Thoracic aorta (tissue), 2 donors: ENCODE data around the gene NPPB. TPM values are rescaled to one million over a fixed set of nuclear protein-coding genes. Genes with fewer than 3 reads are reported as not detected.

Source experiments
- ATAC-seq: fragments of 150-250 bp; one replicate; pipeline ENCODE4 v1.8.0; 2017; ENCODE audit warnings: low read depth; ENCODE audit not compliant: insufficient number of reproducible peaks, low FRiP score
- DNase-seq: peaks from one replicate; pipeline ENCODE4 v3.0.0-alpha.2; 2020; ENCODE audit warnings: low spot score
- H3K27ac ChIP-seq, 2 donors: fragments of 200-600 bp; sonication (generic); 1 replicate in 1 of 2; 2 replicates in 1 of 2; pipeline ENCODE4 v1.5.1; 2016; ENCODE audit warnings: mild to moderate bottlenecking in 2 of 2, moderate library complexity in 2 of 2
- H3K27me3 ChIP-seq: fragments of 200-600 bp; sonication (generic); replicated peaks from 2 replicates; pipeline ENCODE4 v1.6.0; 2016; ENCODE audit warnings: mild to moderate bottlenecking; ENCODE audit not compliant: insufficient read depth
- H3K36me3 ChIP-seq: fragments of 200-600 bp; sonication (generic); one replicate; pipeline ENCODE4 v1.5.1; 2016
- H3K4me1 ChIP-seq, 2 donors: fragments of 200-600 bp; sonication (generic); 1 replicate in 1 of 2; 2 replicates in 1 of 2; pipeline versions ENCODE4 v1.5.1 to v1.6.0; 2016; ENCODE audit warnings: low read depth in 2 of 2, mild to moderate bottlenecking in 1 of 2; ENCODE audit not compliant: control insufficient read depth in 1 of 2
- H3K4me3 ChIP-seq: fragments of 200-600 bp; sonication (generic); 2 replicates; pipeline ENCODE4 v1.5.1; 2016; ENCODE audit warnings: mild to moderate bottlenecking
- H3K9me3 ChIP-seq: fragments of 200-600 bp; sonication (generic); 2 replicates; pipeline ENCODE4 v1.5.1; 2016
- total RNA-seq, 2 donors: library from RNA; depleted of rRNA; stranded (reverse); fragments of >200 nt; gene quantifications; one replicate each; pipeline versions ENCODE4 v1.1.0 to v1.2.3, GENCODE V29; 2016
- TF ChIP-seq, protein P1 (sequence below): fragments of 200-600 bp; sonication (generic); IDR thresholded peaks from one replicate; pipeline ENCODE4 v1.5.1; 2019; ENCODE audit warnings: antibody characterized with exemption

Gene NPPB
- total RNA-seq, 2 donors from 2014 or later, result not detected

GRCh38 chr1:11813021-11813420, 45.7 kb downstream of the NPPB start:
- Histone ChIP-seq H3K9me3 (no peaks in the 10 kb centered on the region), H3K4me3 (no peak overlapping the region), H3K27me3 (no peaks in the 10 kb centered on the region), H3K4me1 (peaks cover 0 to 7% of the 10 kb centered on the region in 2 donors), H3K36me3 (peaks cover 39% of the 10 kb centered on the region), H3K27ac (no peak overlapping the region)
- TF ChIP-seq, protein P1, sequence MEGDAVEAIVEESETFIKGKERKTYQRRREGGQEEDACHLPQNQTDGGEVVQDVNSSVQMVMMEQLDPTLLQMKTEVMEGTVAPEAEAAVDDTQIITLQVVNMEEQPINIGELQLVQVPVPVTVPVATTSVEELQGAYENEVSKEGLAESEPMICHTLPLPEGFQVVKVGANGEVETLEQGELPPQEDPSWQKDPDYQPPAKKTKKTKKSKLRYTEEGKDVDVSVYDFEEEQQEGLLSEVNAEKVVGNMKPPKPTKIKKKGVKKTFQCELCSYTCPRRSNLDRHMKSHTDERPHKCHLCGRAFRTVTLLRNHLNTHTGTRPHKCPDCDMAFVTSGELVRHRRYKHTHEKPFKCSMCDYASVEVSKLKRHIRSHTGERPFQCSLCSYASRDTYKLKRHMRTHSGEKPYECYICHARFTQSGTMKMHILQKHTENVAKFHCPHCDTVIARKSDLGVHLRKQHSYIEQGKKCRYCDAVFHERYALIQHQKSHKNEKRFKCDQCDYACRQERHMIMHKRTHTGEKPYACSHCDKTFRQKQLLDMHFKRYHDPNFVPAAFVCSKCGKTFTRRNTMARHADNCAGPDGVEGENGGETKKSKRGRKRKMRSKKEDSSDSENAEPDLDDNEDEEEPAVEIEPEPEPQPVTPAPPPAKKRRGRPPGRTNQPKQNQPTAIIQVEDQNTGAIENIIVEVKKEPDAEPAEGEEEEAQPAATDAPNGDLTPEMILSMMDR, result no peak
- DNase-seq, result no peak
- no peak for ATAC-seq

Other genes with a start within 250 kb of the NPPB start
- 10 to 100 TPM in 1 of 2 donors, 1 to 10 TPM in 1; 3.8 to 12.9 TPM for gene FBXO2, start 204.5 kb downstream of the NPPB start, total RNA-seq
- 10 to 100 TPM; 21.9 to 35.2 TPM for gene FBXO44, start 204.1 kb downstream of the NPPB start, total RNA-seq
- gene FBXO6, start 194.7 kb downstream of the NPPB start, total RNA-seq, result 10 to 100 TPM in 1 of 2 donors, 1 to 10 TPM in 1; 9.4 to 11.5 TPM
- 10 to 100 TPM; 26.9 to 27.3 TPM for gene MAD2L2, start 177.8 kb downstream of the NPPB start, total RNA-seq
- gene DRAXIN, start 167.2 kb downstream of the NPPB start, total RNA-seq, result under 1 TPM in 1 of 2 donors, not detected in 1; 0.35 TPM
- 10 to 100 TPM; 44.1 to 44.2 TPM for gene AGTRAP, start 122.8 kb downstream of the NPPB start, total RNA-seq
- gene C1orf167, start 96.8 kb downstream of the NPPB start, total RNA-seq, result 1 to 10 TPM in 1 of 2 donors, not detected in 1; 4.2 TPM
- gene MTHFR, start 53.0 kb downstream of the NPPB start, total RNA-seq, result 10 to 100 TPM; 30.3 to 81.4 TPM
- 10 to 100 TPM; 27.5 to 31.5 TPM for gene CLCN6, start 52.8 kb downstream of the NPPB start, total RNA-seq
- gene NPPA, start 11.2 kb downstream of the NPPB start, total RNA-seq, result not detected
- 100 to 1,000 TPM in 1 of 2 donors, 10 to 100 TPM in 1; 86.1 to 110 TPM for gene KIAA2013, start 67.5 kb upstream of the NPPB start, total RNA-seq
- 100 to 1,000 TPM in 1 of 2 donors, 10 to 100 TPM in 1; 71.3 to 123 TPM for gene PLOD1, start 75.8 kb upstream of the NPPB start, total RNA-seq
- gene MFN2, start 121.5 kb upstream of the NPPB start, total RNA-seq, result 10 to 100 TPM; 48.7 to 50.1 TPM
- 10 to 100 TPM; 33.7 to 53.1 TPM for gene MIIP, start 160.6 kb upstream of the NPPB start, total RNA-seq
- under 1 TPM; 0.49 to 0.54 TPM for gene TNFRSF8, start 204.4 kb upstream of the NPPB start, total RNA-seq